OCI-LY3 (cell line): ENCODE data around the gene MDK.
"Not testable (repeated sequence)": the region's sequence is repeated elsewhere in the genome, so short reads cannot be mapped to it uniquely, and the experiment has no call there.

Source experiments
- H2AFZ ChIP-seq: fragments of 200-600, 300-600 bp; shearing (Covaris generic); 2 replicates; pipeline ENCODE4 v1.6.0; 2014; ENCODE audit warnings: antibody characterized with exemption, low read depth, low read length
- H3K27ac ChIP-seq: fragments of 200-600, 300-600 bp; sonication (generic); 2 replicates; pipeline ENCODE4 v1.5.1; 2014; ENCODE audit warnings: mild to moderate bottlenecking, low read length, moderate library complexity, mixed read lengths
- H3K27me3 ChIP-seq: fragments of 200-600, 300-600 bp; sonication (generic); 2 replicates; pipeline ENCODE4 v1.6.1; 2014; ENCODE audit warnings: low read depth, low read length, mixed read lengths
- H3K36me3 ChIP-seq: fragments of 200-600, 300-600 bp; sonication (generic); replicated peaks from 2 replicates; pipeline ENCODE3; 2014; ENCODE audit warnings: low read depth, low read length, mixed read lengths
- H3K4me1 ChIP-seq: fragments of 300-600, 200-600 bp; sonication (generic); 2 replicates; pipeline ENCODE4 v1.6.1; 2014; ENCODE audit warnings: low read length, mixed read lengths
- H3K4me2 ChIP-seq: fragments of 200-600, 300-600 bp; sonication (generic); 2 replicates; pipeline ENCODE4 v1.6.1; 2014; ENCODE audit warnings: low read length, mixed read lengths
- H3K4me3 ChIP-seq: fragments of 300-600, 200-600 bp; sonication (generic); 2 replicates; pipeline ENCODE4 v1.5.1; 2014; ENCODE audit warnings: antibody characterized with exemption, mild to moderate bottlenecking, low read length, moderate library complexity
- H3K79me2 ChIP-seq: fragments of 300-600, 200-600 bp; shearing (Covaris generic); 2 replicates; pipeline ENCODE4 v1.6.1; 2014; ENCODE audit warnings: mild to moderate bottlenecking, low read length, mixed read lengths
- H3K9ac ChIP-seq: fragments of 300-600, 200-600 bp; shearing (Covaris generic); 2 replicates; pipeline ENCODE4 v1.6.0; 2014; ENCODE audit warnings: mild to moderate bottlenecking, low read length, moderate library complexity
- H3K9me3 ChIP-seq: fragments of 200-600, 300-600 bp; shearing (Covaris generic); 2 replicates; pipeline ENCODE4 v1.6.1; 2014; ENCODE audit warnings: low read length, mixed read lengths; ENCODE audit not compliant: insufficient read depth
- H4K20me1 ChIP-seq: fragments of 200-600, 300-600 bp; sonication (generic); 2 replicates; pipeline ENCODE4 v1.6.1; 2016; ENCODE audit warnings: low read length, mixed read lengths; ENCODE audit not compliant: insufficient read depth
- EZH2phosphoT487 ChIP-seq: fragments of 200-600 bp; shearing (Covaris generic); IDR thresholded peaks from 2 replicates; pipeline ENCODE4 v1.6.1; 2018; ENCODE audit warnings: antibody characterized with exemption, mixed run types, low read depth
- TF ChIP-seq, protein P1 (sequence below): fragments of 200-600, 300-600 bp; sonication (generic); IDR thresholded peaks from 2 replicates; pipeline ENCODE4 v1.5.1; 2014; ENCODE audit warnings: antibody characterized with exemption, low read length, low read depth

MDK gene

DNA sequence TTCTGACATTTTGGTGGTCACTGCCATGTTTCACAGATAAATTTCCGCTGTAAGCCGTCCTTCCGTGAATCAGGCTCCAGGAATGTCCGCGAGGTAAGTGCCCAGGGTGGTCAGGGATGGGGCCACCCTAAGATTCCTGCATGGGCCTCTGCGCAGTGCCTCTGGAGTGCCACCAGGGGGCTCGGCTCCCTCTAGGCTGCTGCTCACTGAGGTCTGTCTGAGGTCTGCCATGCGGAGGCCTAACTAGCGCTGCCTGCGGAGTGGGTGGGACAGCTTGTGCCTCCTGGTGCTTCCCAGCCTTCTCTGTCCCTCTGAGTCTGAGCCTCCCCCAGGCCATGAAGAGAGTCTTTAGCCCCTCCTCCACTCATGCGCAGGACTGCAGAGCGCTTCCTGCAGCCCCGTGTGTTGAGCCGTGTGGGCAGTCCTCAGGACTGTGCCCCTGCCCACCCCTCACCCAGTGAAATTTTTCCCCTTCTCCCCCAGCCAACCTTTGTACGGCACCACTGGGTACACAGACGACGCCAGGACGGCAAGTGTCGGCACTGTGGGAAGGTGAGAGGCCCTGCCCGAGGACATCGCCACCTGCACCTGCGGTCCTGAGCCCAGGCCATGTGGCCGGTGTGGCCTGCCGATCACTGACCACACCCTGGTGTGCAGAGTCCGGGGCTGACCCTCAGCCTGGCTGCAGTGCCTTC is 11.9 kb upstream of the MDK start:
- Histone ChIP-seq H3K4me3 (no peak overlapping the region), H3K9me3 (no peaks in the 10 kb centered on the region), H2AFZ (no peak overlapping the region), H3K79me2 (no peaks in the 10 kb centered on the region), H3K36me3 (peaks cover 10% of the 10 kb centered on the region), H3K9ac (no peak overlapping the region), H3K4me1 (no peaks in the 10 kb centered on the region), H3K27ac (no peak overlapping the region), H3K27me3 (no peaks in the 10 kb centered on the region), H3K4me2 (no peak overlapping the region), H4K20me1 (no peaks in the 10 kb centered on the region)
- TF ChIP-seq, protein P1, sequence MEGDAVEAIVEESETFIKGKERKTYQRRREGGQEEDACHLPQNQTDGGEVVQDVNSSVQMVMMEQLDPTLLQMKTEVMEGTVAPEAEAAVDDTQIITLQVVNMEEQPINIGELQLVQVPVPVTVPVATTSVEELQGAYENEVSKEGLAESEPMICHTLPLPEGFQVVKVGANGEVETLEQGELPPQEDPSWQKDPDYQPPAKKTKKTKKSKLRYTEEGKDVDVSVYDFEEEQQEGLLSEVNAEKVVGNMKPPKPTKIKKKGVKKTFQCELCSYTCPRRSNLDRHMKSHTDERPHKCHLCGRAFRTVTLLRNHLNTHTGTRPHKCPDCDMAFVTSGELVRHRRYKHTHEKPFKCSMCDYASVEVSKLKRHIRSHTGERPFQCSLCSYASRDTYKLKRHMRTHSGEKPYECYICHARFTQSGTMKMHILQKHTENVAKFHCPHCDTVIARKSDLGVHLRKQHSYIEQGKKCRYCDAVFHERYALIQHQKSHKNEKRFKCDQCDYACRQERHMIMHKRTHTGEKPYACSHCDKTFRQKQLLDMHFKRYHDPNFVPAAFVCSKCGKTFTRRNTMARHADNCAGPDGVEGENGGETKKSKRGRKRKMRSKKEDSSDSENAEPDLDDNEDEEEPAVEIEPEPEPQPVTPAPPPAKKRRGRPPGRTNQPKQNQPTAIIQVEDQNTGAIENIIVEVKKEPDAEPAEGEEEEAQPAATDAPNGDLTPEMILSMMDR = peak; percentile 67
- no peak for TF ChIP-seq EZH2phosphoT487

DNA sequence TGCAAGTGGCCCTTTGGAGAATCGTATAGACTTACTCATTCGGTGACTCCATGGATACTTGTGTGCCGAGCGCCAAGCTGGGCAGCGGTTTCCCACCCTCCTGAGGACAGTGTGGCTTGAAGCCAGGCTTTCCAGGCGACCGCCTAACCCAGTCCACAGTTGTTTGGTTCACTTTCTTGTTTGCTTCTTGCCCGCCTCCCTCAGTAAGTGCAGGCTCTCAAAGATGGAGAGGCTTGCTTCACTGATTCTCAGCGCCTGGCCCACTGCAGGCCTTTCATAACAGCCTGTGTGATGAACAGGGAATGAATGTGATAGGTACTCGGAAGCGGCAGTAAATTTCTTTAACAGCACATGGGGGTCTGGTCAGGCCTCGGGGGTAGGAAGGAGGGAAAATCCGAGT is 11.2 kb upstream of the MDK start:
- Histone ChIP-seq H3K9ac (no peak overlapping the region), H2AFZ (no peak overlapping the region), H3K4me2 (no peak overlapping the region), H3K27me3 (no peaks in the 10 kb centered on the region), H3K4me3 (no peak overlapping the region), H3K9me3 (no peaks in the 10 kb centered on the region), H4K20me1 (no peaks in the 10 kb centered on the region), H3K4me1 (no peaks in the 10 kb centered on the region), H3K36me3 (peaks cover 10% of the 10 kb centered on the region), H3K79me2 (no peaks in the 10 kb centered on the region), H3K27ac (no peak overlapping the region)
- TF ChIP-seq, protein P1 = no peak
- no peak for TF ChIP-seq EZH2phosphoT487

DNA sequence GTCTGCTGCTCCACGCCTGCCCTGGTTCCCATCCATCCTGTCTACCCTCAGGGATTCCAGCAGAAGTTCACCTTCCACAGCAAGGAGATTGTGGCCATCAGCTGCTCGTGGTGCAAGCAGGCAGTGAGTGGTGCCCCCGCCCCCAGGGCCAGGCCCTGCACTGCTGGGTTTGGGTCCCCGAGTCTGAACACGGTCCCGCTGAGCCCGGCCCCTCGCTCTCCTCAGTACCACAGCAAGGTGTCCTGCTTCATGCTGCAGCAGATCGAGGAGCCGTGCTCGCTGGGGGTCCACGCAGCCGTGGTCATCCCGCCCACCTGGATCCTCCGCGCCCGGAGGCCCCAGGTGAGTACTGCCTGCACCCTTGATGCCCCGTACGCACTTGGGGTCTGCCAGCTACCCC is 10.2 kb upstream of the MDK start:
- not testable (repeated sequence) for H3K79me2 ChIP-seq, H3K9ac ChIP-seq, H2AFZ ChIP-seq, H3K9me3 ChIP-seq, H3K4me2 ChIP-seq, H4K20me1 ChIP-seq, H3K27me3 ChIP-seq, H3K4me3 ChIP-seq, H3K27ac ChIP-seq, H3K4me1 ChIP-seq
- H3K36me3 ChIP-seq = peaks cover 10% of the 10 kb centered on the region

DNA sequence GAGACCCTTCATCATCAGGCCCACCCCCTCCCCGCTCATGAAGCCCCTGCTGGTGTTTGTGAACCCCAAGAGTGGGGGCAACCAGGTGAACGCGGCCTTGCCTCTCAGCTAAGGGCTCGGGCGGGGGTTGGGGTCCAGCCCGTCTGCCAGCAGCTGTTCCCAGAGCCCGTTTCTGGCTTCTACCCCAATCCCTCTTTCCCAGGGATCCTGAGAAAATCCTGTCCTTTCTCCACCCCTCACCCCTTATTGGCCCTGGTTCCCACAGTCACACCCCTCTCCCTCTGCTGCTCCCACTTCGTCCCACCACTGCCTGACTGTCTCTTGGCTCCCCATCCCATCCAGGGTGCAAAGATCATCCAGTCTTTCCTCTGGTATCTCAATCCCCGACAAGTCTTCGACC is 9.4 kb upstream of the MDK start:
- Histone ChIP-seq H3K4me2 (no peak overlapping the region), H3K4me3 (no peak overlapping the region), H3K9me3 (no peaks in the 10 kb centered on the region), H3K4me1 (no peaks in the 10 kb centered on the region), H2AFZ (no peak overlapping the region), H3K27me3 (no peaks in the 10 kb centered on the region), H4K20me1 (no peaks in the 10 kb centered on the region), H3K36me3 (peaks cover 10% of the 10 kb centered on the region), H3K79me2 (no peaks in the 10 kb centered on the region), H3K27ac (no peak overlapping the region), H3K9ac (no peak overlapping the region)
- TF ChIP-seq EZH2phosphoT487 = no peak
- TF ChIP-seq, protein P1 = no peak

DNA sequence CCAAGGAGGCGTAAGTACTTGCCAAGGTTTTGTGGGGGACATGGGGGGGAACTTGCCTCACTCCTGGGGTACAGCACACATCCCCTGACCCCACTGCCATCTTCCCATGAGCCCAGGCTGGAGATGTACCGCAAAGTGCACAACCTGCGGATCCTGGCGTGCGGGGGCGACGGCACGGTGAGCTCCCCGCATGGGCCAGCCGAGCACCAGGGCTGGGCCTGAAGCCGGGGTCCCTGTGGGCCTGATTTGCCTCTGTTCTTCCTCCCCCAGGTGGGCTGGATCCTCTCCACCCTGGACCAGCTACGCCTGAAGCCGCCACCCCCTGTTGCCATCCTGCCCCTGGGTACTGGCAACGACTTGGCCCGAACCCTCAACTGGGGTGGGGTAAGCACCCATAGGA is 9.0 kb upstream of the MDK start:
- not testable (repeated sequence) for H3K4me3 ChIP-seq

More for the DNA sequence above, 9.0 kb upstream of the MDK start:
- H3K36me3 ChIP-seq = peaks cover 13% of the 10 kb centered on the region
- H3K9me3 ChIP-seq, H3K4me1 ChIP-seq, H3K9ac ChIP-seq, H3K4me2 ChIP-seq, H3K79me2 ChIP-seq, H2AFZ ChIP-seq, H4K20me1 ChIP-seq, H3K27me3 ChIP-seq, H3K27ac ChIP-seq: not testable (repeated sequence)
